Lung (tissue), 12 donors: ENCODE measurements around the gene PCDHB6. TPM values are rescaled to one million over a fixed set of nuclear protein-coding genes. Genes with fewer than 3 reads are reported as not detected.
"Not testable (repeated sequence)": the region's sequence is repeated elsewhere in the genome, so short reads cannot be mapped to it uniquely, and the experiment has no call there.

ENCODE experiments used
- ATAC-seq: fragments of 200-7000 bp; cut with Tn5 transposase; one replicate; pipeline ENCODE4 v1.9.1; 2020; ENCODE audit warnings: moderate number of reproducible peaks; ENCODE audit not compliant: insufficient read depth, low FRiP score
- DNase-seq, 3 donors: peaks; one replicate each; pipeline ENCODE4 v3.0.0-alpha.2; 2013 to 2017
- H3K27ac ChIP-seq, 2 donors: one replicate each; pipeline ENCODE4 v1.5.1; 2013; ENCODE audit warnings: mild to moderate bottlenecking in 2 of 2, moderate library complexity in 2 of 2, control low read depth in 1 of 2, inconsistent platforms in 1 of 2, low read depth in 1 of 2, low read length in 1 of 2
- H3K27me3 ChIP-seq, 3 donors: one replicate each; pipeline ENCODE4 v1.5.1; 2013; ENCODE audit warnings: low read length in 2 of 3; ENCODE audit not compliant: control insufficient read depth in 3 of 3, insufficient read depth in 3 of 3
- H3K36me3 ChIP-seq, 4 donors: one replicate each; pipeline ENCODE4 v1.5.1; 2013; ENCODE audit warnings: low read length in 4 of 4, mild to moderate bottlenecking in 1 of 4, moderate library complexity in 1 of 4; ENCODE audit not compliant: control insufficient read depth in 4 of 4, insufficient read depth in 4 of 4
- H3K4me1 ChIP-seq, 5 donors: one replicate each; pipeline ENCODE4 v1.5.1; 2013; ENCODE audit warnings: low read length in 5 of 5, mild to moderate bottlenecking in 2 of 5, moderate library complexity in 1 of 5; ENCODE audit not compliant: control insufficient read depth in 5 of 5, insufficient read depth in 5 of 5
- H3K4me3 ChIP-seq: one replicate; pipeline ENCODE4 v1.5.1; 2013; ENCODE audit warnings: mild to moderate bottlenecking, control low read depth, moderate library complexity
- H3K9ac ChIP-seq, 2 donors: one replicate each; pipeline ENCODE4 v1.5.1; 2013; ENCODE audit warnings: low read length in 2 of 2, control low read depth in 1 of 2; ENCODE audit not compliant: insufficient read depth in 1 of 2
- H3K9me3 ChIP-seq, 4 donors: one replicate each; pipeline ENCODE4 v1.5.1; 2013; ENCODE audit warnings: low read length in 3 of 4, mild to moderate bottlenecking in 1 of 4, moderate library complexity in 1 of 4; ENCODE audit not compliant: control insufficient read depth in 4 of 4, insufficient read depth in 3 of 4
- WGBS, 2 donors: extraction: QIAGEN DNeasy Blood & Tissue Kit; methylation state at CpG; one replicate each; pipeline ENCODE4 v1.1.7; 2013; 5-methylcytosine and 5-hydroxymethylcytosine counted together
- polyA plus RNA-seq, 2 donors: library from polyadenylated mRNA; stranded (reverse); fragments of 200-250 nt; gene quantifications; one replicate each; pipeline ENCODE4 v1.2.1, GENCODE V29; 2013
- total RNA-seq, 2 donors: library from RNA; depleted of rRNA in 1 of 2; stranded (reverse); fragments of >200 nt in 1 of 2; gene quantifications; one replicate each; pipeline ENCODE4 v1.2.1, GENCODE V29; 2014 to 2021
- TF ChIP-seq, protein P1 (sequence below): IDR thresholded peaks from 2 replicates; pipeline ENCODE4 v1.5.1; 2012; ENCODE audit warnings: mild to moderate bottlenecking; ENCODE audit errors: control extremely low read depth, extremely low read depth
- donor health status: control.
- donor health status: control.
- donor health status: Bipolar disorder and iron deficiency.
- donor health status: healthy.
- donor health status: DM: yes; HTN: yes; CAD: no.

The PCDHB6 gene
- total and polyA plus RNA-seq, 4 donors, result 0.16 to 1.7 (median 0.66) TPM

DNA sequence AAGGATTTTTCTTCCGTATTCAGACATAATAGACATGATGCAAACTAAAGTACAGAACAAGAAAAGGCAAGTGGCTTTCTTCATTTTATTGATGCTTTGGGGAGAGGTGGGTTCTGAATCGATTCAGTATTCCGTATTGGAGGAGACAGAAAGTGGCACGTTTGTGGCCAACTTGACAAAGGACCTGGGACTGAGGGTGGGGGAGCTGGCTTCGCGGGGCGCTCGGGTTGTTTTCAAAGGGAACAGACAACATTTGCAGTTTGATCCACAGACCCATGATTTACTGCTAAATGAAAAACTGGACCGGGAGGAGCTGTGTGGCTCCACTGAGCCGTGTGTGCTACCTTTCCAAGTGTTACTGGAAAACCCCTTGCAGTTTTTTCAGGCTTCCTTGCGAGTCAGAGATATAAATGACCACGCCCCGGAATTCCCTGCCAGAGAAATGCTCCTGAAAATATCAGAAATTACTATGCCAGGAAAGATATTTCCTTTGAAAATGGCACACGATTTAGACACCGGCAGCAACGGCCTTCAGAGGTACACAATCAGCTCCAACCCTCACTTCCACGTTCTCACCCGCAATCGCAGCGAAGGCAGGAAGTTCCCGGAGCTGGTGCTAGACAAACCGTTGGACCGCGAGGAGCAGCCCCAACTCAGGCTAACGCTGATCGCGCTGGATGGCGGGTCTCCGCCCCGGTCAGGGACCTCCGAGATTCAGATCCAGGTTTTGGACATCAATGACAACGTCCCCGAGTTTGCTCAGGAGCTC, 551 bp downstream of the PCDHB6 start:
- ATAC-seq (no peak), DNase-seq (no peak)
- 33 to 41% methylated on average over 33 of the region's 33 CpGs for WGBS, 2 donors
- no peak overlapping the region for H3K4me3 ChIP-seq
- H3K36me3 ChIP-seq, result no peaks in the 10 kb centered on the region
- no peak overlapping the region for H3K9ac ChIP-seq
- TF ChIP-seq, protein P1, sequence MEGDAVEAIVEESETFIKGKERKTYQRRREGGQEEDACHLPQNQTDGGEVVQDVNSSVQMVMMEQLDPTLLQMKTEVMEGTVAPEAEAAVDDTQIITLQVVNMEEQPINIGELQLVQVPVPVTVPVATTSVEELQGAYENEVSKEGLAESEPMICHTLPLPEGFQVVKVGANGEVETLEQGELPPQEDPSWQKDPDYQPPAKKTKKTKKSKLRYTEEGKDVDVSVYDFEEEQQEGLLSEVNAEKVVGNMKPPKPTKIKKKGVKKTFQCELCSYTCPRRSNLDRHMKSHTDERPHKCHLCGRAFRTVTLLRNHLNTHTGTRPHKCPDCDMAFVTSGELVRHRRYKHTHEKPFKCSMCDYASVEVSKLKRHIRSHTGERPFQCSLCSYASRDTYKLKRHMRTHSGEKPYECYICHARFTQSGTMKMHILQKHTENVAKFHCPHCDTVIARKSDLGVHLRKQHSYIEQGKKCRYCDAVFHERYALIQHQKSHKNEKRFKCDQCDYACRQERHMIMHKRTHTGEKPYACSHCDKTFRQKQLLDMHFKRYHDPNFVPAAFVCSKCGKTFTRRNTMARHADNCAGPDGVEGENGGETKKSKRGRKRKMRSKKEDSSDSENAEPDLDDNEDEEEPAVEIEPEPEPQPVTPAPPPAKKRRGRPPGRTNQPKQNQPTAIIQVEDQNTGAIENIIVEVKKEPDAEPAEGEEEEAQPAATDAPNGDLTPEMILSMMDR, result no peak
- H3K9me3 ChIP-seq, result peaks cover 3 to 30% (median 11%) of the 10 kb centered on the region in 4 donors
- no peak overlapping the region for H3K27ac ChIP-seq
- peaks cover 0 to 2% (median 0%) of the 10 kb centered on the region in 3 donors for H3K27me3 ChIP-seq
- H3K4me1 ChIP-seq, result no peaks in the 10 kb centered on the region

- Histone ChIP-seq H3K4me1 (no peaks in the 10 kb centered on the region), H3K27me3 (peaks cover 0 to 2% (median 0%) of the 10 kb centered on the region in 3 donors), H3K9ac (no peak overlapping the region), H3K4me3 (no peak overlapping the region), H3K27ac (no peak overlapping the region), H3K9me3 (peaks cover 3 to 32% (median 12%) of the 10 kb centered on the region in 4 donors), H3K36me3 (no peaks in the 10 kb centered on the region)
- TF ChIP-seq, protein P1, result no peak
- 35 to 39% methylated on average over 13 of the region's 13 CpGs for WGBS, 2 donors
- ATAC-seq (no peak), DNase-seq (no peak)
These were observed 1.1 kb downstream of the PCDHB6 start for GRCh38 chr5:141150993-141151325.

- H3K9me3 ChIP-seq, result peaks cover 3 to 37% (median 14%) of the 10 kb centered on the region in 4 donors
- 30 to 34% methylated on average over 25 to 39 of the region's 41 CpGs for WGBS, 2 donors
- H3K27me3 ChIP-seq, DNase-seq, H3K27ac ChIP-seq, H3K4me3 ChIP-seq, ATAC-seq, H3K4me1 ChIP-seq, H3K36me3 ChIP-seq, H3K9ac ChIP-seq: not testable (repeated sequence)
These were observed 1.8 kb downstream of the PCDHB6 start for GRCh38 chr5:141151632-141152031.

DNA sequence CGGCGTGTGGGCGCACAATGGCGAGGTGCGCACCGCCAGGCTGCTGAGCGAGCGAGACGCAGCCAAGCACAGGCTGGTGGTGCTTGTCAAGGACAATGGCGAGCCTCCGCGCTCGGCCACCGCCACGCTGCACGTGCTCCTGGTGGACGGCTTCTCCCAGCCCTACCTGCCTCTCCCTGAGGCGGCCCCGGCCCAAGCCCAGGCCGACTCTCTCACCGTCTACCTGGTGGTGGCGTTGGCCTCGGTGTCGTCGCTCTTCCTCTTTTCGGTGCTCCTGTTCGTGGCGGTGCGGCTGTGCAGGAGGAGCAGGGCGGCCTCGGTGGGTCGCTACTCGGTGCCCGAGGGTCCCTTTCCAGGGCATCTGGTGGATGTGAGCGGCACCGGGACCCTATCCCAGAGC, 2.2 kb downstream of the PCDHB6 start:
- not testable (repeated sequence) for H3K27ac ChIP-seq, ATAC-seq, H3K4me1 ChIP-seq, H3K9ac ChIP-seq, H3K27me3 ChIP-seq, DNase-seq, H3K36me3 ChIP-seq, H3K4me3 ChIP-seq
- H3K9me3 ChIP-seq, result peaks cover 3 to 39% (median 15%) of the 10 kb centered on the region in 4 donors
- WGBS, 2 donors, result 25 to 27% methylated on average over 30 to 36 of the region's 36 CpGs
